ENCODE results near the gene OR52B6.

GRCh38 chr11:5546457-5546856 lies 34.2 kb upstream of the OR52B6 start:
- TF ChIP-seq, protein P1, sequence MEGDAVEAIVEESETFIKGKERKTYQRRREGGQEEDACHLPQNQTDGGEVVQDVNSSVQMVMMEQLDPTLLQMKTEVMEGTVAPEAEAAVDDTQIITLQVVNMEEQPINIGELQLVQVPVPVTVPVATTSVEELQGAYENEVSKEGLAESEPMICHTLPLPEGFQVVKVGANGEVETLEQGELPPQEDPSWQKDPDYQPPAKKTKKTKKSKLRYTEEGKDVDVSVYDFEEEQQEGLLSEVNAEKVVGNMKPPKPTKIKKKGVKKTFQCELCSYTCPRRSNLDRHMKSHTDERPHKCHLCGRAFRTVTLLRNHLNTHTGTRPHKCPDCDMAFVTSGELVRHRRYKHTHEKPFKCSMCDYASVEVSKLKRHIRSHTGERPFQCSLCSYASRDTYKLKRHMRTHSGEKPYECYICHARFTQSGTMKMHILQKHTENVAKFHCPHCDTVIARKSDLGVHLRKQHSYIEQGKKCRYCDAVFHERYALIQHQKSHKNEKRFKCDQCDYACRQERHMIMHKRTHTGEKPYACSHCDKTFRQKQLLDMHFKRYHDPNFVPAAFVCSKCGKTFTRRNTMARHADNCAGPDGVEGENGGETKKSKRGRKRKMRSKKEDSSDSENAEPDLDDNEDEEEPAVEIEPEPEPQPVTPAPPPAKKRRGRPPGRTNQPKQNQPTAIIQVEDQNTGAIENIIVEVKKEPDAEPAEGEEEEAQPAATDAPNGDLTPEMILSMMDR (IDR thresholded peaks at IDR 0.05; ENCODE audit: low read length) = no peak
- TF ChIP-seq EZH2 (IDR thresholded peaks at IDR 0.05; ENCODE audit: borderline replicate concordance, low read length) = no peak

Data from OCI-LY1 (cell line).